GM19395 (cell line): ENCODE measurements around the gene RSAD1.
"Not testable (repeated sequence)": the region's sequence is repeated elsewhere in the genome, so short reads cannot be mapped to it uniquely, and the experiment has no call there.

ENCODE experiments used
- ATAC-seq: cut with Tn5 transposase; IDR thresholded peaks from one replicate; pipeline ENCODE4 v1.9.1; 2021; ENCODE audit warnings: mild to moderate bottlenecking, moderate library complexity; ENCODE audit not compliant: unreplicated experiment

Gene RSAD1

GRCh38 chr17:50471009-50471905 lies 7.4 kb upstream of the RSAD1 start:
- ATAC-seq: no peak

- no peak for ATAC-seq
These were observed 6.4 kb upstream of the RSAD1 start for GRCh38 chr17:50472286-50472685.

GRCh38 chr17:50472761-50473161 lies 5.9 kb upstream of the RSAD1 start:
- ATAC-seq: not testable (repeated sequence)

- ATAC-seq: no peak
These were observed 4.8 kb upstream of the RSAD1 start for GRCh38 chr17:50473901-50474300.

GRCh38 chr17:50474523-50474922 lies 4.1 kb upstream of the RSAD1 start:
- no peak for ATAC-seq

GRCh38 chr17:50475362-50475761 lies 3.3 kb upstream of the RSAD1 start:
- no peak for ATAC-seq

- ATAC-seq: not testable (repeated sequence)
These were observed 2.7 kb upstream of the RSAD1 start for GRCh38 chr17:50475775-50476544.

- no peak for ATAC-seq
These were observed 1.9 kb upstream of the RSAD1 start for GRCh38 chr17:50476545-50477315.

- no peak for ATAC-seq
These were observed 684 bp upstream of the RSAD1 start for GRCh38 chr17:50477976-50478375.

- ATAC-seq: no peak
These were observed 972 bp downstream of the RSAD1 start for GRCh38 chr17:50479522-50480141.

GRCh38 chr17:50480142-50480764 lies 1.6 kb downstream of the RSAD1 start:
- no peak for ATAC-seq

GRCh38 chr17:50480854-50481490 lies 2.3 kb downstream of the RSAD1 start:
- no peak for ATAC-seq

GRCh38 chr17:50481648-50482047 lies 3.0 kb downstream of the RSAD1 start:
- ATAC-seq: no peak

GRCh38 chr17:50482110-50482509 lies 3.5 kb downstream of the RSAD1 start:
- no peak for ATAC-seq

GRCh38 chr17:50482516-50482915 lies 3.9 kb downstream of the RSAD1 start:
- no peak for ATAC-seq

GRCh38 chr17:50483266-50483665 lies 4.6 kb downstream of the RSAD1 start:
- no peak for ATAC-seq

GRCh38 chr17:50484386-50485155 lies 5.9 kb downstream of the RSAD1 start:
- no peak for ATAC-seq

GRCh38 chr17:50487213-50488096 lies 8.8 kb downstream of the RSAD1 start:
- no peak for ATAC-seq
